Transverse colon (tissue), 4 donors: Measurements from ENCODE around the gene CYP27A1. TPM values are rescaled to one million over a fixed set of nuclear protein-coding genes. Genes with fewer than 3 reads are reported as not detected.

ENCODE experiments used
- DNase-seq: peaks from one replicate; pipeline ENCODE4 v3.0.0-alpha.2; 2019
- H3K27ac ChIP-seq, 4 donors: fragments of 200-600 bp; sonication (generic); 2 replicates each; pipeline ENCODE4 v1.5.1; 2016 to 2018; ENCODE audit warnings: inconsistent platforms in 4 of 4
- H3K27me3 ChIP-seq: fragments of 200-600 bp; sonication (generic); 2 replicates; pipeline ENCODE4 v1.5.1; 2017; ENCODE audit warnings: inconsistent platforms
- H3K36me3 ChIP-seq, 4 donors: fragments of 200-600 bp; sonication (generic); 2 replicates each; pipeline ENCODE4 v1.5.1; 2017 to 2019; ENCODE audit warnings: inconsistent platforms in 4 of 4
- H3K4me1 ChIP-seq, 4 donors: fragments of 200-600 bp; sonication (generic); 2 replicates each; pipeline ENCODE4 v1.5.1; 2017 to 2020; ENCODE audit warnings: inconsistent platforms in 4 of 4
- H3K4me3 ChIP-seq, 4 donors: fragments of 200-600 bp; sonication (generic); 1 replicate in 1 of 4; 2 replicates in 3 of 4; pipeline versions ENCODE4 v1.5.1 to v1.6.1; 2017 to 2019; ENCODE audit warnings: inconsistent platforms in 4 of 4
- H3K9me3 ChIP-seq, 2 donors: fragments of 200-600 bp; sonication (generic); 2 replicates each; pipeline ENCODE4 v1.5.1; 2017 to 2019; ENCODE audit warnings: inconsistent platforms in 2 of 2
- EP300 ChIP-seq: sonication (generic); formaldehyde crosslinking; IDR thresholded peaks from one replicate; pipeline ENCODE4 v1.6.1; 2017; ENCODE audit warnings: antibody characterized with exemption, low read depth
- POLR2A ChIP-seq: fragments of 450-650 bp; IDR thresholded peaks from one replicate; pipeline ENCODE4 v1.6.1; 2016; ENCODE audit warnings: antibody characterized with exemption, mild to moderate bottlenecking, moderate library complexity
- POLR2AphosphoS5 ChIP-seq, 3 donors: sonication (generic); formaldehyde crosslinking; IDR thresholded peaks; one replicate each; pipeline ENCODE4 v1.6.1; 2016; ENCODE audit warnings: antibody characterized with exemption in 3 of 3
- WGBS, 2 donors: methylation state at CpG; one replicate each; pipeline ENCODE4 v1.1.5; 2018; ENCODE audit warnings: low coverage in 1 of 2; 5-methylcytosine and 5-hydroxymethylcytosine counted together
- in situ Hi-C, 4 donors: fragments of 200-750 bp; cut with MboI; loops; one replicate each; pipeline versions ENCODE4 v1.15.0 to v1.15.1; 2017; ENCODE audit warnings: low sequenced_read_pairs in 3 of 4, low pct_ligation_motif_present in 1 of 4, low pct_unique_long_range_greater_than_20kb in 1 of 4
- intact Hi-C: fragments of 100-400 bp; cut with DNase I; formaldehyde crosslinking; loops from one replicate; pipeline ENCODE4 v1.15.1; 2023; ENCODE audit warnings: low total_unique reads
- total RNA-seq, 4 donors: library from RNA; depleted of rRNA; stranded (reverse); fragments of >200 nt; gene quantifications; one replicate each; pipeline ENCODE4 v1.1.0, GENCODE V29; 2016
- TF ChIP-seq, protein P1 (sequence below), 5 experiments: fragments of 200-600 bp in 3 of 5; fragments of 450-650 bp in 2 of 5; sonication (generic) in 3 of 5; IDR thresholded peaks; 1 replicate in 2 of 5; 2 replicates in 3 of 5; pipeline ENCODE4 v1.5.1; 2016 to 2017; ENCODE audit warnings: antibody characterized with exemption in 5 of 5, inconsistent platforms in 3 of 5, mild to moderate bottlenecking in 2 of 5, moderate library complexity in 1 of 5

CYP27A1 gene
- total RNA-seq, 4 donors from 2014 or later, result 48.3 to 159 (median 75.5) TPM

DNA sequence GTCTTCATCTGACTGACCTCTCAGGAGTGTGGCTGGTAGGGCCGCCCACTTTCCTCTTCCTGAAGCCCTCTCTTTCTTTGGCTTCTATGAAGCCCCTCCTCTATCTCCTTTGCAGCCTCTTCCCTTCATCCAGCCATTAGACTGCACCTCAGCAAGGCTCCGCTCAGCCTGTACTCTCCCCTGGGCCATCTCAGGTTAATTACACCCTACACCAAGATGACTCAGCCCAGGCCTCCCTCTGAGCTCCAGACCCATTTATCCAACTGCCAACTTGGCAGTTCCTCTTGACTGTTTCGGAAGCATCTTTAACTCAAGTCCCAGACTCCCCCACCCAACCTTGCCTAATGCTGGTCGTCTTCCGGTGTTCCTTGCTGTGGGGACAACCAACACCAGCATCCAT, 71.8 kb downstream of the CYP27A1 start:
- in situ Hi-C loops (no loop called here), intact Hi-C loops (no loop called here)
- no peak overlapping the region for H3K27ac ChIP-seq
- H3K36me3 ChIP-seq, result no peaks in the 10 kb centered on the region
- peaks cover 0 to 3% (median 0%) of the 10 kb centered on the region in 4 donors for H3K4me1 ChIP-seq
- TF ChIP-seq POLR2A (no peak), EP300 (no peak), POLR2AphosphoS5 (IDR thresholded peaks at IDR 0.05) (no peak)
- TF ChIP-seq, protein P1, sequence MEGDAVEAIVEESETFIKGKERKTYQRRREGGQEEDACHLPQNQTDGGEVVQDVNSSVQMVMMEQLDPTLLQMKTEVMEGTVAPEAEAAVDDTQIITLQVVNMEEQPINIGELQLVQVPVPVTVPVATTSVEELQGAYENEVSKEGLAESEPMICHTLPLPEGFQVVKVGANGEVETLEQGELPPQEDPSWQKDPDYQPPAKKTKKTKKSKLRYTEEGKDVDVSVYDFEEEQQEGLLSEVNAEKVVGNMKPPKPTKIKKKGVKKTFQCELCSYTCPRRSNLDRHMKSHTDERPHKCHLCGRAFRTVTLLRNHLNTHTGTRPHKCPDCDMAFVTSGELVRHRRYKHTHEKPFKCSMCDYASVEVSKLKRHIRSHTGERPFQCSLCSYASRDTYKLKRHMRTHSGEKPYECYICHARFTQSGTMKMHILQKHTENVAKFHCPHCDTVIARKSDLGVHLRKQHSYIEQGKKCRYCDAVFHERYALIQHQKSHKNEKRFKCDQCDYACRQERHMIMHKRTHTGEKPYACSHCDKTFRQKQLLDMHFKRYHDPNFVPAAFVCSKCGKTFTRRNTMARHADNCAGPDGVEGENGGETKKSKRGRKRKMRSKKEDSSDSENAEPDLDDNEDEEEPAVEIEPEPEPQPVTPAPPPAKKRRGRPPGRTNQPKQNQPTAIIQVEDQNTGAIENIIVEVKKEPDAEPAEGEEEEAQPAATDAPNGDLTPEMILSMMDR (IDR thresholded peaks at IDR 0.05), result no peak
- H3K27me3 ChIP-seq, result peaks cover 97% of the 10 kb centered on the region
- no peak overlapping the region for H3K4me3 ChIP-seq
- 43 to 48% methylated on average over 5 of the region's 5 CpGs for WGBS, 2 donors
- no peaks in the 10 kb centered on the region for H3K9me3 ChIP-seq
- DNase-seq, result no peak

DNA sequence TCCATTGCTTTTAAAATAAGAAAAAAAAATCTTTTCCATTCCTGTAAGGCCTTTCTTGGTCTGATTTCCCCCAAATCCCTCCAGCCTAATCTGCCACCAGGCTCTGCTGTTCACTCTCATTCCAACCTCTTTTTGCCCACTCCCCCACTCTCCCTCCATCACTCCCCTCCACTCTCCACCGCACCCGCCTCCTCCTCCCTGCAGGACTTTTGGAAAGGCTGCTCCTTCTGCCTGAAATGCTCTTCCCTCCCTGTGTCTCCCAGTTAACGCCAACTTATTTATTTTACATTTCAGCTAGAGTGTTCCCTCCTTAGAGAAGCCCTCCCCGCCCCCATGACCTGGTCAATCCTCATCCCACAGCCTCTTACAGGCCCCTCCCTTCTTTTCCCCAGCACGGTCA, 72.9 kb downstream of the CYP27A1 start:
- peaks cover 97% of the 10 kb centered on the region for H3K27me3 ChIP-seq
- no peaks in the 10 kb centered on the region for H3K36me3 ChIP-seq
- H3K27ac ChIP-seq, result no peak overlapping the region
- H3K4me1 ChIP-seq, result peaks cover 0 to 12% (median under 1%) of the 10 kb centered on the region in 4 donors
- intact Hi-C loops, result no loop called here
- no peaks in the 10 kb centered on the region for H3K9me3 ChIP-seq
- in situ Hi-C loops, result no loop called here
- no peak overlapping the region for H3K4me3 ChIP-seq
- TF ChIP-seq POLR2A, result no peak
- no peak for TF ChIP-seq EP300
- TF ChIP-seq, protein P1 (IDR thresholded peaks at IDR 0.05), result no peak
- no peak for TF ChIP-seq POLR2AphosphoS5 (IDR thresholded peaks at IDR 0.05)
- no peak for DNase-seq
- WGBS, 2 donors, result 47 to 69% methylated on average over 4 to 5 of the region's 5 CpGs

DNA sequence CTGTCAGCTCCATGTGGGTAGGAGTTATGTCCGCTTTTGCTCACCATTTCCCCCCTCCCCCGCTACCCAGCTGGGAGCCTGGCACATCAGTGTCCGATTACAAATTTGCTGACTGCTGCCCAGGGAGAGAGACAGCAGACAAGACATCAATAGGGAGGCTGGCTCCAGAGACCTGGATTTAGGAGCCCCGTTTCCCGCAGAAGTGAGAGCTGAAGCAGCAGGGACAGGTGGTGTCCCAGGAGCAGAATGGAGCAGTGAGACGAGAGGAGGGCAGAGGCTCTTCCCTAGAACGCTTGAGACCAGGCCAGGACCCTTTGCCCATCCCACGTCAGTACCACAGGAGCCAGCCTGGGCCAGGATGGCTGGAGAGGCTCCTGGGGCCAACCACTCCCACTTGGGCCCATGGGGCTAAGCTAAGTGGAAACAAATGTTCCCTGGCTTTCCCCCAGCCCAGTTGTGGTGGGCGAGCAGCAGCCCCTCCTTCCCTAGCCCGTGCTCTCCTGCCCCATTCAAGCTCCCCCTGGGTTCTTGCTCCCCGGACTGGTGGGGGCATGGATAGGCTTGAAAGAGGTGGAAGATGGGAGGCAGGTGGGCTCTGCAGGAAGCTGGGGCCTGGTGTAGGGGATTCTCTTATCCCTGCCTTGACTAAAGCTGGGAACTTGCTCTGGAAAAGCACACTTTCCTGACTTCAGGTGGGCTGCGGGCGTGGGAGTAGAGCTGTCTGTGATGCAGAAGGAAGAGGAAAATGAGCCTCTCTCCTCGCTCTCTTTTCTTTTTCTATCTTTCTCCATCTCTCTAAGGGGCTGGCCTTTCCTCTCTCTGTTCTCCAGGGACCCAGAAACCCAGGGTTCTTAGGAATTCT, 73.6 kb downstream of the CYP27A1 start:
- H3K4me3 ChIP-seq, result no peak overlapping the region
- peaks cover 3 to 19% (median 7%) of the 10 kb centered on the region in 4 donors for H3K4me1 ChIP-seq
- H3K9me3 ChIP-seq, result no peaks in the 10 kb centered on the region
- in situ Hi-C loops (no loop called here), intact Hi-C loops (no loop called here)
- no peak for DNase-seq
- peaks cover 97% of the 10 kb centered on the region for H3K27me3 ChIP-seq
- H3K27ac ChIP-seq, result no peak overlapping the region
- H3K36me3 ChIP-seq, result no peaks in the 10 kb centered on the region
- WGBS, 2 donors, result 45 to 50% methylated on average over 6 to 14 of the region's 14 CpGs
- TF ChIP-seq EP300 (no peak), POLR2A (no peak), POLR2AphosphoS5 (IDR thresholded peaks at IDR 0.05) (no peak)
- TF ChIP-seq, protein P1 (IDR thresholded peaks at IDR 0.05), result no peak

DNA sequence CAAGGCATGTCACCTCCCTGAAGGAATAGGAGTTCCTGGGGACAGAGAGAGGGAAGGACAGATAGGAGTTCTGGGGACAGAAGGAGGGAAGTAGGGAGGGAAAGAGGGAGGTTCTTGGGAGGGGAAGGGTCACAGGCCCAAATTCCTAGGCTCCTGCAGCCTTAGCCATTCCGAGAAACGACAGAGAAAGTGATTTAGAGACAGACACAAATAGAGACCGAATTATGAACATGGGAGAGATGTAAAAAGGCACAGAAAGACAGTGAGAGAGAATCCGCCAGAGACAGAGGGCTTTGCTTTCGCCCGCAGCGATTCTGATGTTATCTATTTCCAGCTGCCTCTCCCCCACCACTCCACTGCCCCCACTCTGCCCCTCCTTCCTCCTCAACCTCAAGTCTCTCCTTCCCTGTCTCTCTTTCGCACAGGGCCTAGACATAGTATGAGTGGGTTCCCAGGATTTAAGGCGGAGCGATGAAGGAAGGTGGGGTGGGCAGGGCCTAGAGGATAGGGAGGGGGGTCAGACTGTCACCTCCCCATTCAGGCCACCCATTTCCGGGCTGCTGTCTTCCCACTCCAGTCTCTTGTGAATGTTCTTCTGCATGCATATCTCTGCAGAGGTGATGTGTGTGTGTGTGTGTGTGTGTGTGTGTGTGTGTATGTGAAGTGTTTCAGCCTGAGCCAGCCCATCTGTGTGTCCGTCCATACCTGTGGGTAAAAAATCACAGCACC, 74.4 kb downstream of the CYP27A1 start:
- H3K27ac ChIP-seq, result no peak overlapping the region
- TF ChIP-seq, protein P1 (IDR thresholded peaks at IDR 0.05), result no peak
- TF ChIP-seq POLR2AphosphoS5 (IDR thresholded peaks at IDR 0.05), result no peak
- peaks cover 97% of the 10 kb centered on the region for H3K27me3 ChIP-seq
- H3K4me1 ChIP-seq, result peaks cover 6 to 23% (median 12%) of the 10 kb centered on the region in 4 donors
- DNase-seq, result no peak
- H3K4me3 ChIP-seq, result no peak overlapping the region
- intact Hi-C loops (no loop called here), in situ Hi-C loops (no loop called here)
- H3K9me3 ChIP-seq, result no peaks in the 10 kb centered on the region
- H3K36me3 ChIP-seq, result no peaks in the 10 kb centered on the region
- 26 to 53% methylated on average over 6 to 12 of the region's 12 CpGs for WGBS, 2 donors
